SK-N-MC (cell line): ENCODE results near the gene RASD1.

ENCODE experiments used
- DNase-seq: peaks from one replicate; pipeline ENCODE4 v3.0.0-alpha.2; 2011; ENCODE audit warnings: low read depth, low spot score
- H3K27ac ChIP-seq: fragments of 200-600 bp; sonication (generic); 2 replicates; pipeline ENCODE4 v1.5.1; 2016; ENCODE audit warnings: mixed run types
- H3K36me3 ChIP-seq: fragments of 200-600 bp; sonication (generic); 2 replicates; pipeline ENCODE4 v1.6.1; 2017; ENCODE audit warnings: antibody characterized with exemption, low read length, mixed read lengths; ENCODE audit not compliant: insufficient read depth
- H3K4me3 ChIP-seq: fragments of 200-600 bp; sonication (generic); 2 replicates; pipeline ENCODE4 v1.5.1; 2016
- H3K9ac ChIP-seq: fragments of 200-600 bp; sonication (generic); 2 replicates; pipeline ENCODE4 v1.8.0; 2017; ENCODE audit warnings: mixed run types, mixed read lengths; ENCODE audit not compliant: insufficient read length
- H3K9me3 ChIP-seq: fragments of 200-600 bp; sonication (generic); 2 replicates; pipeline ENCODE4 v1.6.1; 2017; ENCODE audit warnings: low read depth, mild to moderate bottlenecking, antibody characterized with exemption, low read length, moderate library complexity, mixed read lengths
- EZH2 ChIP-seq: fragments of 200-600 bp; sonication (generic); IDR thresholded peaks from one replicate; pipeline ENCODE4 v1.6.1; 2017; ENCODE audit warnings: antibody characterized with exemption
- FOXP2 ChIP-seq: optimal IDR thresholded peaks from 2 replicates; pipeline ENCODE3; 2011; ENCODE audit warnings: mild to moderate bottlenecking, moderate library complexity; ENCODE audit not compliant: insufficient read depth; ENCODE audit errors: extremely low read length, control extremely low read depth
- POLR2AphosphoS5 ChIP-seq: IDR thresholded peaks from 2 replicates; pipeline ENCODE4 v1.6.1; 2012; ENCODE audit warnings: mild to moderate bottlenecking, low read depth, low read length, borderline replicate concordance

Gene RASD1

DNA sequence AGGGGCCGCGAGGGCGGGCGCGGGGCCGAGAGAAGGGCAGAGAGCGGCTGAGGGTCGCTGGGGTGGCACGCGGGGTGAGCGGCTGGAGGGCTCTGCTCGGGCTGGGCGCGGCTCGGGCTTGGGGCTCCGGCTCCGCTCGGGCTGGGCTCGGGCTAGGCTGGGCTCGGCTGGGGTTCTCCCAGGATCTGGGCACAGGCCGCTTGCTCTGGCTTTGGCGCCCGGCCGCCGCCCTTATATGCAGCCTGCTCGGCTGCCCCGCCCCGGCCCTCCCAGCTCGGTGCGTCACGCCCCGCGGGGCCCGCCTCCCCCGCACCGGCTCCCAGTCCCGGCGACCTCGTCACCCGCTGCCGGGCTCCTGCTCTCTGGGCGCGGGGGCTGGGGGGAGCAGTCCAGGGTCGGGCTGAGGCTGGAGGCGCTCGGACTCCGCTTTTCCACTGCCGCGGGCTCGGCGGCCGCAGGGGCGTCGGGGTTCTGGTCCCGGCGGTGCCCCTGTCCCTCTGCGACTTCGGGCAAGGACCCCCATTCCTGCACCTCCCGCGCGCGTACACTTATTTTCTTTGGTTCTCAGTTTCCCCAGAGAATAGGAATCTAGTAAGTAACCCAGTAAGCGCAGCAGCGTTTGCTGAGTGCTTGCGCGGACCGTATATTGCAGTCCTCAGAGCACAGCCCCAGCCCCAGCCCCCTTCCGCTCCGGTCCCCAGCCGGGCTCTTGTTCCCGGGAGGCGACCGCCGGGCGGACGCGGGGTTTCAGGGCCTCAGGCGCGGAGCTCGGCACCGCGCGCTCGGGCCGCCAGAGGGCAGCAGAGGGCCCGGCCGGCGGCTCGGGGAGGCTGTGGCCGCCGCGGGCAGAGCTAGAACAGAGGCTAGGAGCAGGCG lies at the start of gene RASD1:
RASD1 (minus strand) TSS at position 207 of the 876 bp plus-strand sequence. CDS start 214 bp downstream, outside the sequence.
- peak within 1 kb of the TSS; percentile 86 for H3K4me3 ChIP-seq
- H3K9ac ChIP-seq: peak within 1 kb of the TSS; percentile 37
- no peaks in the 10 kb centered on the region for H3K9me3 ChIP-seq
- no peaks in the 10 kb centered on the region; the same call in 1 of the 2 replicates for H3K36me3 ChIP-seq
- TF ChIP-seq EZH2 (no peak), FOXP2 (no peak), POLR2AphosphoS5 (no peak; the same call in 1 of the 2 replicates)
- no peak within 1 kb of the TSS for H3K27ac ChIP-seq
- no peak for DNase-seq

DNA sequence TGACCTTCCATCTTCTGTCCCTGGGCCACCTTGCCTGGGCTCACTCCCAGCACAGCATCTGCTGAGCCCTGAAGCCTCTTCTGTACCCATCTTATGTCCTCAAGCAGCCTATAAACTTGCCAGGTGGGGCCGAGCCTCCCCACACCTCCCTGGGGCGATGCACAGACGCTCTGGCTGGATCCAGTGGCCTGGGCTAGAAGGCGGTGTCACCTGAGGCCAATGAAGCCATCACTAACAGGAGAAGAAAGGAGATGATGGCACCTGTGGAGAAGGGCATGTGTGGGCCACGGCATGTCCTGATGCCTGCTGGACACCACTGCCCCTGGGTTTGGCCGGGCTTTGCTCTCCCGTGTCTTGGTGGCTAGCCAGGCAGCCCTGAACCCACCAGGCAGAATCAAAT lies 49.8 kb upstream of the RASD1 start:
- Histone ChIP-seq H3K4me3 (no peak overlapping the region), H3K9ac (no peak overlapping the region), H3K36me3 (no peaks in the 10 kb centered on the region), H3K27ac (no peak overlapping the region), H3K9me3 (no peaks in the 10 kb centered on the region)
- TF ChIP-seq FOXP2 (no peak), EZH2 (no peak), POLR2AphosphoS5 (no peak)
- DNase-seq: no peak

DNA sequence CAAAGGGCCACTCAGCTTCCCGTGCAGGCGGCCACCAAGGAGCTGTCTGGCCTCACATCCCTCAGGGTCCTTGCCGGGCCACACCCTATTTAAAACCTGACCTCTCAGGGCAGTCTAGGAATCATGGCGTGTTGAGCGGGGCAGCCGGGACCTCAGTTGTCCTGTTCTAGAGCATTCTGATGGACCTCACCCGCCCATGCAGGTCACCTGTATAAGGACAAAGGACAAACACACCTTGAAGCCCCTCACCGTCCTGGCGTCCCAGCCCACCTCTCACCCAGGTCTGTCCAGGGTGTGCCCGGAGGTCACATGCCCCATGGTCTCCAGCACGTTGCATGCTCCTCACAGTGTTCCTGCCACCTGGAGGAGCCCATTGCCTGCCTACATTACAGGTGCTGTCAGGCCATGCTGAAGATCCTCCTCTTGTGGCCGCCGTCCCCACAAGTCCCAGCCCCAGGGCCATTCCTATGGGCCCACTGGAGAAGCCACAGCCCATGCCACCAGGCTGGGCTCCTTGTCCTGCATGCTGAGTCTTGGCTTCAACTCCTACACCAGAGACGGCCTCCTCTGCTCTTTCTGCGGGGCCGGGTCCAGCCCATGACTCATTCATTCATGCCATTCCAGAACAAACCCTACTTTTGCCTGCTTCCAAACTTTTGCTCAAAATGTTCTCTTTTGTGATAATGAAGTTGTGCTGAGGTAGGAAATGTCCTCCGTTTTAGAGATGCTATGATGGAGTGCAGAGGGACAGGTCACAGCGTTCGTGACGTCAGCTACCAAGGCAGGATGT lies 49.0 kb upstream of the RASD1 start:
- H3K4me3 ChIP-seq: no peak overlapping the region
- H3K9ac ChIP-seq: no peak overlapping the region
- H3K27ac ChIP-seq: no peak overlapping the region
- TF ChIP-seq FOXP2: no peak
- no peak for TF ChIP-seq POLR2AphosphoS5
- no peak for TF ChIP-seq EZH2
- H3K36me3 ChIP-seq: no peaks in the 10 kb centered on the region
- no peak for DNase-seq
- H3K9me3 ChIP-seq: no peaks in the 10 kb centered on the region

DNA sequence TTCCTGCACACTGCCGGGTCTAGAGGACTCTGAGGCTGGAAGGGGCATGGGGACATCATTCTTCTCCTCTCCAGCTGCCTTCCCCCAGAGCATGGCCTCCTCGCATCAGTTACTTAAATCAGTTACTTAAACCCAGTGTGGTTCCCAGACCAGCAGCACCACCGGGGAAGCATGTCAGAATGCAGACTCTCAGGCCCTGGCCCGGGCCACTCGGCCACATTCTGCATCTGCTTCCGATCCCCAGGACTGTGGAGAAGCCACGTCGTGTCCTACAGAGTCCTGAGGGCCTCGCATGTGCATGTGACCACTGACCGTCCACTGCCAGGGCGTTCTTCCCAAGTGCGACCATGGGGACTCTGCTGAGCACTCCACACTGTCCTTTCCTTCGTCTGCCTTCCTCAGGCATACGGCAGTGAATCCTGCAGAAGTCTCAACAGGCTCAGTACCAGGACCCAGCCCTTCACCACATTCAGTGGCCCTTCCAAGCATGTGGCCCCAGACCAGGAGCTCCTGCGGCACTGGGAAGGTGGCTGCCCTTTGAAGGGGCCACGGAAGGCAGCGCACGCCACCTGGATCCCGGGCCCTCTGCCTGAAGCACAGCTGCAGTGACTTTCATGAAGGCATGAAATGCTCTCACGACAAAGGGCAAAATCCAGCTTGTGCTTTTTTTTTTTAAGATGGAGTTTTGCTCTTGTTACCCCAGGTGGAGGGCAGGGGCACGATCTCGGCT lies 46.9 kb upstream of the RASD1 start:
- Histone ChIP-seq H3K36me3 (no peaks in the 10 kb centered on the region), H3K9me3 (no peaks in the 10 kb centered on the region), H3K4me3 (no peak overlapping the region), H3K9ac (no peak overlapping the region), H3K27ac (no peak overlapping the region)
- TF ChIP-seq FOXP2 (no peak), POLR2AphosphoS5 (no peak)
- no peak for DNase-seq

DNA sequence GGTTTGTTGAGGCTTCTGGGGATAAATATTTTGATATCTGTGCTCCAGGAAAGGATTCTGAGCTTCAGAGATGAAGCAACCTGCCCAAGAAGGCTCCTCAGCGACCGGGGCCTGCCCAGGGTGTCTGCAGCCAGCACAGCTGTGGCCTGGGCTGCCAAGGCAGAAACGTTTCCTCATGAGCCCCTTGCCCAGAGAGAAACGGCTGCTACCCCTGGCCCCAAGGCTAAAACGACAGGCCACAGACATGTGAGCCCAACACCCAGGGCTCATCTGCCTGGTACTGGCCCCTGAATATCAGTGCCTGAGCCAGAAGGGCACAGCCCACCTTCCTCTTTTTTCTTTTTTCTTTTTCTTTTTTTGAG lies 45.4 kb upstream of the RASD1 start:
- H3K27ac ChIP-seq: no peak overlapping the region
- no peak overlapping the region for H3K4me3 ChIP-seq
- no peak for DNase-seq
- H3K9me3 ChIP-seq: no peaks in the 10 kb centered on the region
- no peaks in the 10 kb centered on the region for H3K36me3 ChIP-seq
- TF ChIP-seq FOXP2: no peak
- TF ChIP-seq POLR2AphosphoS5: no peak
- TF ChIP-seq EZH2: no peak
- H3K9ac ChIP-seq: no peak overlapping the region

- no peaks in the 10 kb centered on the region for H3K36me3 ChIP-seq
- no peak overlapping the region for H3K9ac ChIP-seq
- no peak overlapping the region for H3K27ac ChIP-seq
- no peaks in the 10 kb centered on the region for H3K9me3 ChIP-seq
- TF ChIP-seq EZH2: no peak
- no peak for TF ChIP-seq FOXP2
- H3K4me3 ChIP-seq: no peak overlapping the region
- DNase-seq: no peak
These were observed 44.9 kb upstream of the RASD1 start for GRCh38 chr17:17540935-17541639.

- Histone ChIP-seq H3K9me3 (no peaks in the 10 kb centered on the region), H3K4me3 (no peak overlapping the region), H3K27ac (no peak overlapping the region), H3K9ac (no peak overlapping the region), H3K36me3 (no peaks in the 10 kb centered on the region)
- DNase-seq: no peak
- no peak for TF ChIP-seq POLR2AphosphoS5
- no peak for TF ChIP-seq FOXP2
- TF ChIP-seq EZH2: no peak
These were observed 44.2 kb upstream of the RASD1 start for GRCh38 chr17:17540278-17540906.
